Lower leg skin (tissue), 3 donors: ENCODE measurements around the gene TTC23.

Experiments
- POLR2A ChIP-seq, 2 donors: fragments of 450-650 bp; IDR thresholded peaks; one replicate each; pipeline ENCODE4 v1.6.1; 2016 to 2017; ENCODE audit warnings: antibody characterized with exemption in 2 of 2, mild to moderate bottlenecking in 1 of 2, moderate library complexity in 1 of 2
- TF ChIP-seq, protein P1 (sequence below), 3 donors: fragments of 450-650 bp; IDR thresholded peaks; one replicate each; pipeline ENCODE4 v1.5.1; 2016; ENCODE audit warnings: antibody characterized with exemption in 3 of 3, mild to moderate bottlenecking in 3 of 3, moderate library complexity in 2 of 3

DNA sequence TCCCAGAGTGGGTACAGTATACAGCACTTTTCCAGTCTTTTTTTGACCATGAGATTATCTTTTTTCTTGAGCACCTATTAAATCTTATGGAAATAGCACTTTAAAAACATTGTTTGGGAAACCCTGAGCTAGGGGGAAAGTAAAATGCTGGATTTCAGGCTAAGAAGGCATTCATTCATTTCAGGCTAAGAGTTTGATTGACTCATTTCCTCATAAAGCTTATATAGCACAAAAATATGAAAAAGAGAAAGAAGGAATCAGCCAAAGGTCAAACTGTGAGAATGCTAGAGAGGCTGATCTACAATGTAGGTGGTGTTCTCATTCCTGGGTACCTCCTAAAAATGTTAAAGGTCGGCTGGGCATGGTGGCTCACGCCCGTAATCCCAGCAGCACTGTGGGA lies 10.5 kb downstream of the TTC23 start:
- TF ChIP-seq, protein P1, sequence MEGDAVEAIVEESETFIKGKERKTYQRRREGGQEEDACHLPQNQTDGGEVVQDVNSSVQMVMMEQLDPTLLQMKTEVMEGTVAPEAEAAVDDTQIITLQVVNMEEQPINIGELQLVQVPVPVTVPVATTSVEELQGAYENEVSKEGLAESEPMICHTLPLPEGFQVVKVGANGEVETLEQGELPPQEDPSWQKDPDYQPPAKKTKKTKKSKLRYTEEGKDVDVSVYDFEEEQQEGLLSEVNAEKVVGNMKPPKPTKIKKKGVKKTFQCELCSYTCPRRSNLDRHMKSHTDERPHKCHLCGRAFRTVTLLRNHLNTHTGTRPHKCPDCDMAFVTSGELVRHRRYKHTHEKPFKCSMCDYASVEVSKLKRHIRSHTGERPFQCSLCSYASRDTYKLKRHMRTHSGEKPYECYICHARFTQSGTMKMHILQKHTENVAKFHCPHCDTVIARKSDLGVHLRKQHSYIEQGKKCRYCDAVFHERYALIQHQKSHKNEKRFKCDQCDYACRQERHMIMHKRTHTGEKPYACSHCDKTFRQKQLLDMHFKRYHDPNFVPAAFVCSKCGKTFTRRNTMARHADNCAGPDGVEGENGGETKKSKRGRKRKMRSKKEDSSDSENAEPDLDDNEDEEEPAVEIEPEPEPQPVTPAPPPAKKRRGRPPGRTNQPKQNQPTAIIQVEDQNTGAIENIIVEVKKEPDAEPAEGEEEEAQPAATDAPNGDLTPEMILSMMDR (IDR thresholded peaks at IDR 0.05): no peak
- no peak for TF ChIP-seq POLR2A (IDR thresholded peaks at IDR 0.05)
